Naive thymus-derived CD8-positive, alpha-beta T cell (primary cell): ENCODE results near the gene TCERG1L. TPM values are rescaled to one million over a fixed set of nuclear protein-coding genes. Genes with fewer than 3 reads are reported as not detected.
A peak's percentile ranks its signal among the peaks of the same experiment; 100 is the strongest.

Source experiments
- ATAC-seq, 2 donors: fragments of 150-1000 bp; cut with Tn5 transposase in 1 of 2; sonication (Bioruptor Pico), chemical (Tn5 transposase) in 1 of 2; 1 replicate in 1 of 2; 2 replicates in 1 of 2; pipeline ENCODE4 v1.10.0; 2021; ENCODE audit warnings: mild to moderate bottlenecking in 2 of 2, moderate library complexity in 2 of 2
- POLR2A ChIA-PET: fragments of 350-600 bp; sonication (Branson Sonifier 250); formaldehyde crosslinking; loops from one replicate; lab custom pipeline; 2021; ENCODE audit warnings: antibody characterized with exemption; lab: Charles Lee
- DNase-seq, 10 donors: peaks; one replicate each; pipeline versions ENCODE4 v3.0.0 to v3.0.0-alpha.2; 2020 to 2022
- H3K27ac Mint-ChIP-seq, 10 donors: one replicate each; pipeline ENCODE4 v1.8.0; 2020 to 2022; ENCODE audit warnings: mild to moderate bottlenecking in 10 of 10, mixed read lengths in 10 of 10, moderate library complexity in 4 of 10, inconsistent platforms in 1 of 10
- H3K27me3 Mint-ChIP-seq, 5 donors: one replicate each; pipeline ENCODE4 v1.8.0; 2021 to 2022; ENCODE audit warnings: mixed read lengths in 5 of 5
- H3K36me3 Mint-ChIP-seq, 3 donors: one replicate each; pipeline ENCODE4 v1.8.0; 2020 to 2022; ENCODE audit warnings: mixed read lengths in 3 of 3, mild to moderate bottlenecking in 2 of 3, inconsistent platforms in 1 of 3
- H3K4me1 Mint-ChIP-seq, 4 donors: one replicate each; pipeline ENCODE4 v1.8.0; 2021 to 2022; ENCODE audit warnings: mixed read lengths in 4 of 4
- H3K4me3 Mint-ChIP-seq, 10 donors: one replicate each; pipeline ENCODE4 v1.8.0; 2020 to 2022; ENCODE audit warnings: mild to moderate bottlenecking in 10 of 10, mixed read lengths in 10 of 10, moderate library complexity in 6 of 10, inconsistent platforms in 1 of 10
- H3K9me3 Mint-ChIP-seq, 9 donors: one replicate each; pipeline ENCODE4 v1.8.0; 2020 to 2022; ENCODE audit warnings: mixed read lengths in 9 of 9, mild to moderate bottlenecking in 3 of 9, inconsistent platforms in 1 of 9, moderate library complexity in 1 of 9
- polyA plus RNA-seq, 3 donors: library from polyadenylated mRNA; unstranded; fragments of 300-500 nt; fragmentation: Illumina TruSeq; gene quantifications; one replicate each; pipeline ENCODE4 v1.2.3, GENCODE V29; 2021
- total RNA-seq, 8 experiments: library from RNA in 2 of 8; stranded (reverse) in 2 of 8; gene quantifications; one replicate each; pipeline ENCODE4 v1.2.3 and lab custom pipeline; 2021 to 2026

The TCERG1L gene
- total and polyA plus RNA-seq, 5 experiments from 2014 or later = 0.14 to 0.27 TPM; not detected in 3

GRCh38 chr10:131250454-131251145 is 60.9 kb downstream of the TCERG1L start:
- no peaks in the 10 kb centered on the region for H3K36me3 Mint-ChIP-seq
- H3K9me3 Mint-ChIP-seq = no peaks in the 10 kb centered on the region
- no peak overlapping the region for H3K27ac Mint-ChIP-seq
- DNase-seq = no peak
- H3K27me3 Mint-ChIP-seq = peaks cover 0 to 48% (median 16%) of the 10 kb centered on the region in 5 donors
- POLR2A ChIA-PET = no interaction called here
- no peak for ATAC-seq
- H3K4me3 Mint-ChIP-seq = peak overlapping the region in 1 of 10 donors; percentile 41
- peaks cover 0 to 3% (median 0%) of the 10 kb centered on the region in 4 donors for H3K4me1 Mint-ChIP-seq

- Mint-ChIP-seq H3K4me1 (peaks cover 0 to 3% (median 0%) of the 10 kb centered on the region in 4 donors), H3K27me3 (peaks cover 0 to 44% (median 16%) of the 10 kb centered on the region in 5 donors), H3K36me3 (no peaks in the 10 kb centered on the region), H3K27ac (no peak overlapping the region), H3K4me3 (no peak overlapping the region), H3K9me3 (no peaks in the 10 kb centered on the region)
- ATAC-seq (no peak), DNase-seq (no peak)
- POLR2A ChIA-PET = no interaction called here
These were observed 61.6 kb downstream of the TCERG1L start for GRCh38 chr10:131249955-131250344.

GRCh38 chr10:131249238-131249954 is 62.1 kb downstream of the TCERG1L start:
- POLR2A ChIA-PET = no interaction called here
- H3K9me3 Mint-ChIP-seq = no peaks in the 10 kb centered on the region
- no peak overlapping the region for H3K4me3 Mint-ChIP-seq
- DNase-seq (no peak), ATAC-seq (no peak)
- H3K27ac Mint-ChIP-seq = no peak overlapping the region
- H3K36me3 Mint-ChIP-seq = no peaks in the 10 kb centered on the region
- peaks cover 0 to 3% (median 0%) of the 10 kb centered on the region in 4 donors for H3K4me1 Mint-ChIP-seq
- peaks cover 0 to 39% (median 16%) of the 10 kb centered on the region in 5 donors for H3K27me3 Mint-ChIP-seq

GRCh38 chr10:131248376-131249165 is 63.0 kb downstream of the TCERG1L start:
- no peaks in the 10 kb centered on the region for H3K9me3 Mint-ChIP-seq
- POLR2A ChIA-PET = no interaction called here
- no peak overlapping the region for H3K4me3 Mint-ChIP-seq
- H3K36me3 Mint-ChIP-seq = no peaks in the 10 kb centered on the region
- H3K27me3 Mint-ChIP-seq = peaks cover 0 to 38% (median 12%) of the 10 kb centered on the region in 5 donors
- no peak for DNase-seq
- no peak for ATAC-seq
- H3K27ac Mint-ChIP-seq = no peak overlapping the region
- H3K4me1 Mint-ChIP-seq = peaks cover 0 to 3% (median 0%) of the 10 kb centered on the region in 4 donors

- ATAC-seq = no peak
- Mint-ChIP-seq H3K4me3 (no peak overlapping the region), H3K27ac (no peak overlapping the region), H3K9me3 (no peaks in the 10 kb centered on the region), H3K4me1 (peaks cover 0 to 1% (median 0%) of the 10 kb centered on the region in 4 donors), H3K36me3 (no peaks in the 10 kb centered on the region), H3K27me3 (peaks cover 0 to 32% (median 9%) of the 10 kb centered on the region in 5 donors)
- POLR2A ChIA-PET = no interaction called here
- DNase-seq = no peak
These were observed 63.6 kb downstream of the TCERG1L start for GRCh38 chr10:131247873-131248272.

GRCh38 chr10:131246775-131247174 is 64.7 kb downstream of the TCERG1L start:
- POLR2A ChIA-PET = no interaction called here
- ATAC-seq (no peak), DNase-seq (no peak)
- Mint-ChIP-seq H3K4me1 (no peaks in the 10 kb centered on the region), H3K27me3 (peaks cover 0 to 21% (median 3%) of the 10 kb centered on the region in 5 donors), H3K4me3 (no peak overlapping the region), H3K36me3 (no peaks in the 10 kb centered on the region), H3K27ac (no peak overlapping the region), H3K9me3 (no peaks in the 10 kb centered on the region)

GRCh38 chr10:131246089-131246488 is 65.4 kb downstream of the TCERG1L start:
- Mint-ChIP-seq H3K4me3 (no peak overlapping the region), H3K27me3 (peaks cover 0 to 18% (median 1%) of the 10 kb centered on the region in 5 donors), H3K4me1 (no peaks in the 10 kb centered on the region), H3K9me3 (no peaks in the 10 kb centered on the region), H3K27ac (no peak overlapping the region), H3K36me3 (no peaks in the 10 kb centered on the region)
- POLR2A ChIA-PET = no interaction called here
- no peak for DNase-seq
- no peak for ATAC-seq

GRCh38 chr10:131245475-131246059 is 66.0 kb downstream of the TCERG1L start:
- Mint-ChIP-seq H3K36me3 (no peaks in the 10 kb centered on the region), H3K4me3 (no peak overlapping the region), H3K27ac (no peak overlapping the region), H3K4me1 (no peaks in the 10 kb centered on the region), H3K27me3 (peaks cover 0 to 18% (median 2%) of the 10 kb centered on the region in 5 donors), H3K9me3 (no peaks in the 10 kb centered on the region)
- DNase-seq (no peak), ATAC-seq (no peak)
- POLR2A ChIA-PET = no interaction called here

GRCh38 chr10:131244836-131245235 is 66.7 kb downstream of the TCERG1L start:
- Mint-ChIP-seq H3K9me3 (no peaks in the 10 kb centered on the region), H3K36me3 (no peaks in the 10 kb centered on the region), H3K27ac (no peak overlapping the region), H3K4me1 (no peaks in the 10 kb centered on the region), H3K27me3 (peaks cover 2 to 25% (median 4%) of the 10 kb centered on the region in 5 donors), H3K4me3 (no peak overlapping the region)
- POLR2A ChIA-PET = no interaction called here
- ATAC-seq (no peak), DNase-seq (no peak)

- H3K9me3 Mint-ChIP-seq = no peaks in the 10 kb centered on the region
These were observed 68.4 kb downstream of the TCERG1L start for GRCh38 chr10:131243076-131243475.

GRCh38 chr10:131242007-131242406 is 69.5 kb downstream of the TCERG1L start:
- peaks cover 2 to 39% (median 14%) of the 10 kb centered on the region in 5 donors for H3K27me3 Mint-ChIP-seq
- no peak overlapping the region for H3K4me3 Mint-ChIP-seq
- DNase-seq = no peak
- no peak for ATAC-seq
- no peaks in the 10 kb centered on the region for H3K4me1 Mint-ChIP-seq
- POLR2A ChIA-PET = no interaction called here
- H3K36me3 Mint-ChIP-seq = no peaks in the 10 kb centered on the region
- H3K27ac Mint-ChIP-seq = no peak overlapping the region
- H3K9me3 Mint-ChIP-seq = no peaks in the 10 kb centered on the region

More at GRCh38 chr10:131243076-131243475, 68.4 kb downstream of the TCERG1L start:
- Mint-ChIP-seq H3K27me3 (peaks cover 2 to 33% (median 14%) of the 10 kb centered on the region in 5 donors), H3K4me3 (no peak overlapping the region), H3K4me1 (no peaks in the 10 kb centered on the region), H3K27ac (no peak overlapping the region), H3K36me3 (no peaks in the 10 kb centered on the region)
- ATAC-seq (no peak), DNase-seq (no peak)
- POLR2A ChIA-PET = no interaction called here

- ATAC-seq (no peak), DNase-seq (peak in 1 of 10 donors; percentile 11)
- Mint-ChIP-seq H3K27ac (no peak overlapping the region), H3K27me3 (peaks cover 2 to 41% (median 14%) of the 10 kb centered on the region in 5 donors), H3K4me3 (no peak overlapping the region), H3K4me1 (no peaks in the 10 kb centered on the region), H3K36me3 (no peaks in the 10 kb centered on the region), H3K9me3 (no peaks in the 10 kb centered on the region)
- POLR2A ChIA-PET = no interaction called here
These were observed 70.8 kb downstream of the TCERG1L start for GRCh38 chr10:131240691-131241090.
